Fibroblast of villous mesenchyme (primary cell): ENCODE measurements around the gene ANK3. TPM values are rescaled to one million over a fixed set of nuclear protein-coding genes. Genes with fewer than 3 reads are reported as not detected.
A peak's percentile ranks its signal among the peaks of the same experiment; 100 is the strongest.

Source experiments
- DNase-seq: peaks from one replicate; pipeline ENCODE4 v3.0.0-alpha.2; 2010; ENCODE audit warnings: low read depth
- H3K4me3 ChIP-seq: 2 replicates; pipeline ENCODE4 v1.5.1; 2011; ENCODE audit warnings: low read depth, mild to moderate bottlenecking, low read length
- total RNA-seq: library from RNA; depleted of rRNA; stranded (reverse); fragments of >200 nt; gene quantifications from 2 replicates; pipeline ENCODE4 v1.2.3, GENCODE V29; 2012
- TF ChIP-seq, protein P1 (sequence below): IDR thresholded peaks from 2 replicates; pipeline ENCODE4 v1.5.1; 2012; ENCODE audit warnings: low read depth, mild to moderate bottlenecking, low read length; ENCODE audit not compliant: insufficient read depth

ANK3 gene
- total RNA-seq, 1 donor, result 1.3 TPM

DNA sequence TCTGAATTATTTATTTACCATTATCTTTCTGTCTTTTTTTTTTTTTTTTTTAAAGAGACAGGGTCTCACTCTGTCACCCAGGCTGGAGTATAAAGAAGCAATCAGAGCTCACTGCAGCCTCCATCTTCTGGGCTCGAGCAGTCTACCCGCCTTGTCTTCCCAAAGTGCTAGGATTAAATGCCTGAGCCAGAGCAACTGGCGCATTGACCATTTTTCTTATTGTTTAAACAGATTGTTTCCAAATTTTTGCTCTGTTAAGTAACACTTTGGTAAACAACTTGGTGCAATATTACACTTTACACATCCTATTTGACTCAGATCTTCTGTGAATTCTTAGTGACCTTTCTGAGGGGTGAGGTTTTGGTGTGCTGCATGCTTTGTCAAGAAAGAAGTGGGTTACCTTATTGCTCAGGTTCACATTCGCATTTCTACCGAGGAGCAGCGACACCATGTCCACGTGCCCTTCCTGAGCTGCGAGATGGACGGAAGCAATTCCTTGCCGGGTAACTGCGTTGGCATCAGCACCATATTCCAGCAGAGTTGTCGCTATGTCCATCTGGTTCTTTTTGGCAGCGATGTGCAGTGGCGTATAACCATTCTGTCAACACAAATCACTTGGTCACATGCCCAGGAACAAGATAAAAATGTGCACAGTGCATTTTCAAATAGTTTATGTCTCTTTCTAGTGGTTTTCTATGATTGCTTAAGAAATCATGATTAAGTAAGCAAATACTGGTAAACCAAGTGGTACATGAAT is 203.2 kb downstream of the ANK3 start:
- DNase-seq, result peak; percentile 6
- TF ChIP-seq, protein P1, sequence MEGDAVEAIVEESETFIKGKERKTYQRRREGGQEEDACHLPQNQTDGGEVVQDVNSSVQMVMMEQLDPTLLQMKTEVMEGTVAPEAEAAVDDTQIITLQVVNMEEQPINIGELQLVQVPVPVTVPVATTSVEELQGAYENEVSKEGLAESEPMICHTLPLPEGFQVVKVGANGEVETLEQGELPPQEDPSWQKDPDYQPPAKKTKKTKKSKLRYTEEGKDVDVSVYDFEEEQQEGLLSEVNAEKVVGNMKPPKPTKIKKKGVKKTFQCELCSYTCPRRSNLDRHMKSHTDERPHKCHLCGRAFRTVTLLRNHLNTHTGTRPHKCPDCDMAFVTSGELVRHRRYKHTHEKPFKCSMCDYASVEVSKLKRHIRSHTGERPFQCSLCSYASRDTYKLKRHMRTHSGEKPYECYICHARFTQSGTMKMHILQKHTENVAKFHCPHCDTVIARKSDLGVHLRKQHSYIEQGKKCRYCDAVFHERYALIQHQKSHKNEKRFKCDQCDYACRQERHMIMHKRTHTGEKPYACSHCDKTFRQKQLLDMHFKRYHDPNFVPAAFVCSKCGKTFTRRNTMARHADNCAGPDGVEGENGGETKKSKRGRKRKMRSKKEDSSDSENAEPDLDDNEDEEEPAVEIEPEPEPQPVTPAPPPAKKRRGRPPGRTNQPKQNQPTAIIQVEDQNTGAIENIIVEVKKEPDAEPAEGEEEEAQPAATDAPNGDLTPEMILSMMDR, result no peak
- H3K4me3 ChIP-seq, result no peak overlapping the region

DNA sequence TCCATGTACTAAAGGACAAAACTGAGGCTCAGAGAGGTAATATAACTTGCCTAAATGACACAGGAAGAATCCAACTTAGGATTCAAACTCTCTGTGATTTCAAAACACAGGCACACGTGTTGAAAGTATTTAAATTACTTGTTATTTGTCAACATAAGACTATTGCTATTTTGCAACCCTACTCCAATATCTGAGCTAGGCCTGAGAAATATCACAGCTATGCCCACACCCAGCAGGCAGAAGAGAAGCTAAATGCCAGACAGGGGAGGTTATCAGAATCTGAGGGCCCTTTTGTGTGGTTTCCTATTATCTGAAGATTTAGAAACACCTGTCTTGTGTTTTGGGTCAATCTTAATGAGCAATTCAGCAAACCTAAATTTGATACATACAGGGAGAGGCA is 204.3 kb downstream of the ANK3 start:
- H3K4me3 ChIP-seq, result no peak overlapping the region
- DNase-seq, result peak; percentile 33
- TF ChIP-seq, protein P1, result no peak

DNA sequence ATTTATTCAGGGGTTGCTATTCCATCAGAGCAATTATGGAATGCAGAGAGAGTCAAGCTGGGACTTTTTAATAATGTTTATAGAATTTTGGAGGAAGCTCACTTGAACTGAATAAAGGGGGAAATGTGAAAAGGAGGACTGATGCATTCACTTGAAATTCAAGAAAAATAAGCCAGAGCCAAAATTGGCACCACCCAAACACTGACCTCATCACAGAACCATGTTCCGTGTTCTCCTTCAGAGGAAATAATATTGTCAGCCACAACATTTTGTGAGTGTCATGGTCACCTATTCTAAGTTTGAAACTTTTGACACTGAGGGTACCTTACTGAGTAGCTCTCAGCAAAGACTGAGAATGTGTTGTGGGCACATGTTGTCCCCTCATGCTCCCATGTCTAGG is 207.0 kb downstream of the ANK3 start:
- TF ChIP-seq, protein P1, result no peak
- no peak for DNase-seq
- H3K4me3 ChIP-seq, result no peak overlapping the region

DNA sequence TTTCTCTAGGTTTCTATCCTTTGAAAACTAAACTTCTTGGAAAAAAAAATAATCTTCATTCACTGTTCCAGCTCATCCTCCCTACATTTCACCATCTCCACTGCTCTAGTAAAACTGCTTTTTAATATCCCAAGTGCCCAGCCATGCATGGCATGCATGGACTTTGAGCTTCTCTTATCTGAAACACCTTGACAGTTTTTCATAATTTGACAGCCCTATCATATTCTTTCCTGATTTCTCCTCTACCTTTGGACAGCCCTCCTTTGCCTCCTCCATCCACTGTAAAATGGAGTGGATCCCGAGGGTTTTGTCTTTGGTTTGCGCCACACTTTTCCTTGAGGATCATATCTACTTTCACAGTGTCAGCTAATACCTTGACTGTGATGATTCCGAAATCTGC is 212.8 kb downstream of the ANK3 start:
- TF ChIP-seq, protein P1, result no peak
- DNase-seq, result no peak
- no peak overlapping the region for H3K4me3 ChIP-seq

DNA sequence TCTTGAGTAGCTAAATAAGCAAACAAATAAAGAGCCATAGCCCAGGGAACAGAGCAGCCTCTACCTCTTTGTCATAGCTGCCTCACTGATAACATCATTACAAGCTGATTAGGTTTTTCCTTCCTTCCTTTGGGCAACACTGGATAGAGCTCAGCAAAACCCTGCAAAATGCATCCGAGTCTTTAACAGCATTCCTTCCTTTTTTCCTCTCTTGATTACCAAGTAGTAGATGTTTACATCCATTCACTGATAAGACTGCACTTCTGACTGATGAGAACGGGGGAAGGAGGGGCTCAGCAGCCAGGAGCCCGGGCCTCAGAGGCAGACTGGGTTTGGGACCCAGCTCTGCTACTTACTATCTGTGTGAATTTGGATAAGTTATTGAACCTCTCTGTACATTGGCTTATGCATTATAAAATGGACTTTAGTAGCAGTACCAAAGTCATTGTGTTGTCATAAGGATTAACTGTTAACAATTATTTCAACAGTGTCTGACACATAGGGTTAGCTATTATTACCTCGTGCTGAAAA is 214.2 kb downstream of the ANK3 start:
- no peak overlapping the region for H3K4me3 ChIP-seq

DNA sequence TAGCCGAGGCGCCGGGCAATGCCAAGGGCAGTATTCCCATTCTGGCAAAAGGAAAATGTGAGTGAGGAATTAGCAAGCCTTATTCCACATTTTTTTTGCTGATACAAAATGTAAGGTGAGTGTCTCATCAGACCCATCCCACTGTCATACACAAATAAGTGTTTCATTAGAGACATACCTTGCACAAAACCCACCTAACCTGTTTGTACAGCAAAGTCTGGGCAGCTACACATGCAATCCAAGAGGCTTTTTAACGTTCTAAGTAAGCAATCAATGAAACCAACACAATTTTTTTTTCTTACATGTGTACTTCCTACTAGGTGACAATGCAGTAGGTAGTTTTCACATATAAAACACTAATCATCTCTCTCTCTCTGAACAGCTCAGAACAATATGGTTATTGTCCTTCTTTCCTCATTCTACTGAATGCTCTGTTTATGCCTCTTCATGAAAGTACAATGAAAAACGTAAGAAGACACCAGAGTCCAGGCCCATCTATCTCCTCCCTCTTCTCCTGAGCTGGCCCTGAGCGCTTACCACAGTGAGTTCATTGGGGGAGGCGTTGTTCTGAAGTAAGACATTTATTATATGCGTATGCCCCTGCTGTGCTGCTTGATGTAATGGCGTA is 217.2 kb downstream of the ANK3 start:
- TF ChIP-seq, protein P1, result no peak

More for the DNA sequence above, 214.2 kb downstream of the ANK3 start:
- peak; percentile 46 for DNase-seq
- TF ChIP-seq, protein P1, result no peak

More for the DNA sequence above, 217.2 kb downstream of the ANK3 start:
- no peak for DNase-seq
- H3K4me3 ChIP-seq, result no peak overlapping the region
